ENCODE data around the gene MTMR4.
"Not testable (repeated sequence)": the region's sequence is repeated elsewhere in the genome, so short reads cannot be mapped to it uniquely, and the experiment has no call there.

The MTMR4 gene

GRCh38 chr17:58493506-58493905 lies 20.9 kb downstream of the MTMR4 start:
- Mint-ChIP-seq H3K27me3 (no peaks in the 10 kb centered on the region), H3K9me3 (no peaks in the 10 kb centered on the region), H3K4me1 (peaks cover 22 to 39% of the 10 kb centered on the region in 2 donors), H3K36me3 (peaks cover 65 to 78% of the 10 kb centered on the region in 2 donors), H3K27ac (peak overlapping the region; percentile 37), H3K4me3 (no peak overlapping the region)
- ATAC-seq (replicated peaks) (no peak), DNase-seq (no peak)

- H3K4me3 Mint-ChIP-seq = no peak overlapping the region
- no peaks in the 10 kb centered on the region for H3K9me3 Mint-ChIP-seq
- peak in 1 of 2 donors; percentile 50 for ATAC-seq (replicated peaks)
- H3K27me3 Mint-ChIP-seq = no peaks in the 10 kb centered on the region
- peaks cover 61 to 70% of the 10 kb centered on the region in 2 donors for H3K36me3 Mint-ChIP-seq
- peaks cover 18 to 36% of the 10 kb centered on the region in 2 donors for H3K4me1 Mint-ChIP-seq
- no peak for DNase-seq
- peak overlapping the region; percentile 76 for H3K27ac Mint-ChIP-seq
Observed at GRCh38 chr17:58492238-58493121, 22.0 kb downstream of the MTMR4 start.

GRCh38 chr17:58491510-58492045 lies 22.9 kb downstream of the MTMR4 start:
- DNase-seq (no peak), ATAC-seq (replicated peaks) (no peak)
- Mint-ChIP-seq H3K9me3 (no peaks in the 10 kb centered on the region), H3K36me3 (peaks cover 58 to 62% of the 10 kb centered on the region in 2 donors), H3K4me3 (no peak overlapping the region), H3K27me3 (no peaks in the 10 kb centered on the region), H3K27ac (no peak overlapping the region), H3K4me1 (peaks cover 19 to 41% of the 10 kb centered on the region in 2 donors)

GRCh38 chr17:58488428-58488890 lies 26.0 kb downstream of the MTMR4 start:
- DNase-seq (no peak), ATAC-seq (replicated peaks) (no peak)
- H3K4me3 Mint-ChIP-seq = peak overlapping the region in 1 of 2 donors; percentile 36
- peak overlapping the region; percentile 42 for H3K27ac Mint-ChIP-seq
- H3K36me3 Mint-ChIP-seq = peaks cover 40 to 44% of the 10 kb centered on the region in 2 donors
- H3K4me1 Mint-ChIP-seq = peaks cover 12 to 36% of the 10 kb centered on the region in 2 donors
- H3K9me3 Mint-ChIP-seq = no peaks in the 10 kb centered on the region
- H3K27me3 Mint-ChIP-seq = no peaks in the 10 kb centered on the region

GRCh38 chr17:58487589-58488427 lies 26.6 kb downstream of the MTMR4 start, which contains the start of gene HSF5:
Gene HSF5, minus strand, starts transcription at chr17:58488408. Its CDS starts 134 bp downstream, at chr17:58488274.
- ATAC-seq (replicated peaks) (peak; percentile 91 to 94), DNase-seq (peak; percentile 79)
- Mint-ChIP-seq H3K4me1 (peaks cover 11 to 29% of the 10 kb centered on the region in 2 donors), H3K4me3 (peak within 1 kb of the TSS; percentile 78 to 81), H3K9me3 (no peaks in the 10 kb centered on the region), H3K36me3 (peaks cover 37% of the 10 kb centered on the region in 2 donors), H3K27ac (peak within 1 kb of the TSS; percentile 77), H3K27me3 (no peaks in the 10 kb centered on the region)

- Mint-ChIP-seq H3K27ac (no peak overlapping the region), H3K4me1 (peaks cover 8 to 13% of the 10 kb centered on the region in 2 donors), H3K9me3 (no peaks in the 10 kb centered on the region), H3K36me3 (peaks cover 21 to 26% of the 10 kb centered on the region in 2 donors), H3K27me3 (no peaks in the 10 kb centered on the region), H3K4me3 (no peak overlapping the region)
- ATAC-seq (replicated peaks) (no peak), DNase-seq (no peak)
Observed at GRCh38 chr17:58484600-58484999, 29.8 kb downstream of the MTMR4 start.

GRCh38 chr17:58481798-58482197 lies 32.6 kb downstream of the MTMR4 start:
- H3K36me3 Mint-ChIP-seq = peaks cover 14 to 18% of the 10 kb centered on the region in 2 donors
- H3K4me1 Mint-ChIP-seq; H3K27ac Mint-ChIP-seq; H3K9me3 Mint-ChIP-seq; H3K27me3 Mint-ChIP-seq; H3K4me3 Mint-ChIP-seq; DNase-seq; ATAC-seq (replicated peaks): not testable (repeated sequence)

GRCh38 chr17:58480090-58480489 lies 34.3 kb downstream of the MTMR4 start:
- H3K36me3 Mint-ChIP-seq = peaks cover 22 to 27% of the 10 kb centered on the region in 2 donors
- no peaks in the 10 kb centered on the region for H3K27me3 Mint-ChIP-seq
- no peak overlapping the region for H3K4me3 Mint-ChIP-seq
- DNase-seq = no peak
- no peaks in the 10 kb centered on the region for H3K9me3 Mint-ChIP-seq
- H3K27ac Mint-ChIP-seq = no peak overlapping the region
- no peak for ATAC-seq (replicated peaks)
- H3K4me1 Mint-ChIP-seq = peaks cover 5% of the 10 kb centered on the region in 2 donors

- Mint-ChIP-seq H3K9me3 (no peaks in the 10 kb centered on the region), H3K27ac (no peak overlapping the region), H3K4me3 (no peak overlapping the region), H3K4me1 (peaks cover 0 to 3% of the 10 kb centered on the region in 2 donors), H3K36me3 (peaks cover 17 to 23% of the 10 kb centered on the region in 2 donors), H3K27me3 (no peaks in the 10 kb centered on the region)
- no peak for DNase-seq
- no peak for ATAC-seq (replicated peaks)
Observed at GRCh38 chr17:58476812-58477211, 37.6 kb downstream of the MTMR4 start.

GRCh38 chr17:58475985-58476384 lies 38.5 kb downstream of the MTMR4 start:
- no peaks in the 10 kb centered on the region for H3K27me3 Mint-ChIP-seq

GRCh38 chr17:58470356-58470755 lies 44.1 kb downstream of the MTMR4 start:
- no peaks in the 10 kb centered on the region for H3K9me3 Mint-ChIP-seq
- DNase-seq (no peak), ATAC-seq (replicated peaks) (no peak)
- H3K36me3 Mint-ChIP-seq = no peaks in the 10 kb centered on the region
- no peaks in the 10 kb centered on the region for H3K4me1 Mint-ChIP-seq
- H3K4me3 Mint-ChIP-seq = no peak overlapping the region
- no peaks in the 10 kb centered on the region for H3K27me3 Mint-ChIP-seq
- no peak overlapping the region for H3K27ac Mint-ChIP-seq

More at GRCh38 chr17:58475985-58476384, 38.5 kb downstream of the MTMR4 start:
- ATAC-seq (replicated peaks) (no peak), DNase-seq (no peak)
- Mint-ChIP-seq H3K4me3 (no peak overlapping the region), H3K4me1 (peaks cover 0 to 3% of the 10 kb centered on the region in 2 donors), H3K9me3 (no peaks in the 10 kb centered on the region), H3K27ac (no peak overlapping the region), H3K36me3 (peaks cover 17 to 20% of the 10 kb centered on the region in 2 donors)

- no peaks in the 10 kb centered on the region for H3K9me3 Mint-ChIP-seq
- ATAC-seq (replicated peaks) = no peak
- H3K4me3 Mint-ChIP-seq = no peak overlapping the region
Observed at GRCh38 chr17:58468944-58469343, 45.5 kb downstream of the MTMR4 start.

GRCh38 chr17:58455491-58455890 lies 58.9 kb downstream of the MTMR4 start:
- Mint-ChIP-seq H3K4me3 (no peak overlapping the region), H3K36me3 (peaks cover 27 to 39% of the 10 kb centered on the region in 2 donors), H3K27ac (no peak overlapping the region), H3K4me1 (peaks cover 0 to 1% of the 10 kb centered on the region in 2 donors), H3K27me3 (no peaks in the 10 kb centered on the region), H3K9me3 (no peaks in the 10 kb centered on the region)
- ATAC-seq (replicated peaks) (no peak), DNase-seq (no peak)

More at GRCh38 chr17:58468944-58469343, 45.5 kb downstream of the MTMR4 start:
- Mint-ChIP-seq H3K36me3 (no peaks in the 10 kb centered on the region), H3K4me1 (no peaks in the 10 kb centered on the region), H3K27ac (no peak overlapping the region), H3K27me3 (no peaks in the 10 kb centered on the region)
- no peak for DNase-seq

- Mint-ChIP-seq H3K36me3 (peaks cover 30 to 45% of the 10 kb centered on the region in 2 donors), H3K27me3 (no peaks in the 10 kb centered on the region), H3K4me3 (no peak overlapping the region), H3K9me3 (no peaks in the 10 kb centered on the region), H3K27ac (no peak overlapping the region), H3K4me1 (peaks cover 0 to 1% of the 10 kb centered on the region in 2 donors)
- DNase-seq (no peak), ATAC-seq (replicated peaks) (no peak)
Observed at GRCh38 chr17:58452738-58453137, 61.7 kb downstream of the MTMR4 start.

Measured in stimulated activated naive B cell treated with anti-CD40 and anti-IgM and Interleukin-4, amounts not matched to agents 10 μg/mL and 1 μg/mL and 100 μg/mL, for 72 hours (primary cell).